Measurements from ENCODE around the gene FOXK1. TPM values are rescaled to one million over a fixed set of nuclear protein-coding genes. Genes with fewer than 3 reads are reported as not detected.

Gene FOXK1
- total RNA-seq, 1 donor from 2014 or later: 17.6 TPM

- Histone ChIP-seq H3K4me3 (ENCODE audit: low read depth, low read length) (no peak overlapping the region), H3K27me3 (ENCODE audit: control insufficient read depth, insufficient read depth, low read length) (no peaks in the 10 kb centered on the region), H3K36me3 (ENCODE audit: control insufficient read depth, insufficient read depth, low read length) (peaks cover 18% of the 10 kb centered on the region)
- DNase-seq (ENCODE audit: low read depth) (no peak), FAIRE-seq (no peak)
- no peak for TF ChIP-seq CTCF (IDR thresholded peaks at IDR 0.05; ENCODE audit: insufficient read depth, low read length, severe bottlenecking)
These were observed 58.7 kb downstream of the FOXK1 start for GRCh38 chr7:4740796-4741195.

GRCh38 chr7:4742051-4742573 lies 60.0 kb downstream of the FOXK1 start:
- no peak overlapping the region for H3K4me3 ChIP-seq (ENCODE audit: low read depth, low read length)
- peaks cover 21% of the 10 kb centered on the region for H3K36me3 ChIP-seq (ENCODE audit: control insufficient read depth, insufficient read depth, low read length)
- FAIRE-seq (no peak), DNase-seq (ENCODE audit: low read depth) (no peak)
- no peaks in the 10 kb centered on the region for H3K27me3 ChIP-seq (ENCODE audit: control insufficient read depth, insufficient read depth, low read length)
- no peak for TF ChIP-seq CTCF (IDR thresholded peaks at IDR 0.05; ENCODE audit: insufficient read depth, low read length, severe bottlenecking)

- FAIRE-seq (no peak), DNase-seq (ENCODE audit: low read depth) (no peak)
- Histone ChIP-seq H3K27me3 (ENCODE audit: control insufficient read depth, insufficient read depth, low read length) (no peaks in the 10 kb centered on the region), H3K36me3 (ENCODE audit: control insufficient read depth, insufficient read depth, low read length) (peaks cover 21% of the 10 kb centered on the region), H3K4me3 (ENCODE audit: low read depth, low read length) (no peak overlapping the region)
- no peak for TF ChIP-seq CTCF (IDR thresholded peaks at IDR 0.05; ENCODE audit: insufficient read depth, low read length, severe bottlenecking)
These were observed 60.8 kb downstream of the FOXK1 start for GRCh38 chr7:4742852-4743251.

GRCh38 chr7:4744391-4745264 lies 62.5 kb downstream of the FOXK1 start:
- FAIRE-seq (no peak), DNase-seq (ENCODE audit: low read depth) (peak; percentile 98)
- peak; percentile 1 for TF ChIP-seq CTCF (IDR thresholded peaks at IDR 0.05; ENCODE audit: insufficient read depth, low read length, severe bottlenecking)
- Histone ChIP-seq H3K4me3 (ENCODE audit: low read depth, low read length) (no peak overlapping the region), H3K36me3 (ENCODE audit: control insufficient read depth, insufficient read depth, low read length) (peaks cover 25% of the 10 kb centered on the region), H3K27me3 (ENCODE audit: control insufficient read depth, insufficient read depth, low read length) (no peaks in the 10 kb centered on the region)

- Histone ChIP-seq H3K27me3 (ENCODE audit: control insufficient read depth, insufficient read depth, low read length) (no peaks in the 10 kb centered on the region), H3K36me3 (ENCODE audit: control insufficient read depth, insufficient read depth, low read length) (peaks cover 27% of the 10 kb centered on the region), H3K4me3 (ENCODE audit: low read depth, low read length) (peak overlapping the region; percentile 6)
- FAIRE-seq (no peak), DNase-seq (ENCODE audit: low read depth) (no peak)
- TF ChIP-seq CTCF (IDR thresholded peaks at IDR 0.05; ENCODE audit: insufficient read depth, low read length, severe bottlenecking): no peak
These were observed 63.3 kb downstream of the FOXK1 start for GRCh38 chr7:4745265-4745919.

All from bronchial epithelial cell (primary cell).